ENCODE results near the gene SUPT20HL1. TPM values are rescaled to one million over a fixed set of nuclear protein-coding genes. Genes with fewer than 3 reads are reported as not detected.

Gene SUPT20HL1
- total RNA-seq, 1 experiment from 2014 or later: not detected

GRCh38 chrX:24387724-24388123, 27.3 kb downstream of the SUPT20HL1 start:
- Histone ChIP-seq H3K4me2 (ENCODE audit: low read length) (no peak overlapping the region), H3K9me3 (ENCODE audit: low read length) (no peaks in the 10 kb centered on the region), H3K9me2 (replicated peaks; ENCODE audit: low read length) (no peaks in the 10 kb centered on the region), H3K4me1 (ENCODE audit: insufficient read depth, low read length) (no peaks in the 10 kb centered on the region), H3K27ac (ENCODE audit: low read length) (no peak overlapping the region), H3F3A (ENCODE audit: low read length, unreplicated experiment) (no peaks in the 10 kb centered on the region), H4K20me1 (ENCODE audit: low read length) (no peaks in the 10 kb centered on the region), H3K27me3 (ENCODE audit: low read length) (peaks cover 41% of the 10 kb centered on the region), H3K36me3 (ENCODE audit: low read depth, low read length) (no peaks in the 10 kb centered on the region), H2AFZ (ENCODE audit: low read length) (no peak overlapping the region), H3K9ac (ENCODE audit: low read length) (no peak overlapping the region), H3K4me3 (ENCODE audit: low read length) (no peak overlapping the region), H3K79me2 (ENCODE audit: low read length) (no peaks in the 10 kb centered on the region)
- ATAC-seq: no peak
- no peak for DNase-seq
- TF ChIP-seq CTCF (conservative IDR thresholded peaks at IDR 0.05; ENCODE audit: low read depth, low read length) (no peak), EZH2phosphoT487 (IDR thresholded peaks at IDR 0.05; ENCODE audit: borderline replicate concordance, low read length) (no peak), EZH2 (IDR thresholded peaks at IDR 0.05; ENCODE audit: low read length, unreplicated experiment) (no peak)
- BruUV-seq (replicated peaks): no TSS peak
- ChIA-PET POLR2A (ENCODE audit: unreplicated experiment) (no interaction called here), CTCF (interaction anchor here (0.6 kb wide), 1 partner anchor 451 kb away, joined by 3 read pairs; no protein-coding TSS in a partner anchor)
- intact Hi-C loops (cut with micrococcal nuclease): no loop called here

- no peak overlapping the region for H3K27ac ChIP-seq (ENCODE audit: low read length)
- H3K36me3 ChIP-seq (ENCODE audit: low read depth, low read length): no peaks in the 10 kb centered on the region
- peaks cover 25% of the 10 kb centered on the region; the same call in 1 of the 2 replicates for H3K27me3 ChIP-seq (ENCODE audit: low read length)
- no peaks in the 10 kb centered on the region for H4K20me1 ChIP-seq (ENCODE audit: low read length)
- no peak for TF ChIP-seq CTCF (conservative IDR thresholded peaks at IDR 0.05; ENCODE audit: low read depth, low read length)
- TF ChIP-seq EZH2phosphoT487 (IDR thresholded peaks at IDR 0.05; ENCODE audit: borderline replicate concordance, low read length): no peak
- TF ChIP-seq EZH2 (IDR thresholded peaks at IDR 0.05; ENCODE audit: low read length, unreplicated experiment): no peak
- H3K4me1 ChIP-seq (ENCODE audit: insufficient read depth, low read length): no peaks in the 10 kb centered on the region
- no peak for ATAC-seq
- intact Hi-C loops (cut with micrococcal nuclease): no loop called here
- no peak overlapping the region for H3K4me3 ChIP-seq (ENCODE audit: low read length)
- H3K4me2 ChIP-seq (ENCODE audit: low read length): no peak overlapping the region
- H2AFZ ChIP-seq (ENCODE audit: low read length): no peak overlapping the region
- DNase-seq: no peak
- BruUV-seq (replicated peaks): no TSS peak
- no peaks in the 10 kb centered on the region for H3K9me3 ChIP-seq (ENCODE audit: low read length)
- CTCF ChIA-PET: interaction anchor here (0.6 kb wide), 1 partner anchor 153 kb away, joined by 3 read pairs; no protein-coding TSS in a partner anchor
- no peaks in the 10 kb centered on the region for H3K79me2 ChIP-seq (ENCODE audit: low read length)
- H3K9me2 ChIP-seq (replicated peaks; ENCODE audit: low read length): no peaks in the 10 kb centered on the region
- no peaks in the 10 kb centered on the region for H3F3A ChIP-seq (ENCODE audit: low read length, unreplicated experiment)
- POLR2A ChIA-PET (ENCODE audit: unreplicated experiment): no interaction called here
- no peak overlapping the region for H3K9ac ChIP-seq (ENCODE audit: low read length)
Observed at GRCh38 chrX:24391389-24391788, 30.9 kb downstream of the SUPT20HL1 start.

- H3K4me3 ChIP-seq (ENCODE audit: low read length): no peak overlapping the region
- no peak overlapping the region for H3K4me2 ChIP-seq (ENCODE audit: low read length)
- ATAC-seq (no peak), DNase-seq (no peak)
- ChIA-PET POLR2A (ENCODE audit: unreplicated experiment) (no interaction called here), CTCF (no interaction called here)
- H3K36me3 ChIP-seq (ENCODE audit: low read depth, low read length): no peaks in the 10 kb centered on the region
- peaks cover 25% of the 10 kb centered on the region; the same call in 1 of the 2 replicates for H3K27me3 ChIP-seq (ENCODE audit: low read length)
- no peak overlapping the region for H3K27ac ChIP-seq (ENCODE audit: low read length)
- no peak for TF ChIP-seq EZH2phosphoT487 (IDR thresholded peaks at IDR 0.05; ENCODE audit: borderline replicate concordance, low read length)
- no peak for TF ChIP-seq EZH2 (IDR thresholded peaks at IDR 0.05; ENCODE audit: low read length, unreplicated experiment)
- no peaks in the 10 kb centered on the region for H3K4me1 ChIP-seq (ENCODE audit: insufficient read depth, low read length)
- H3K9me3 ChIP-seq (ENCODE audit: low read length): no peaks in the 10 kb centered on the region
- H2AFZ ChIP-seq (ENCODE audit: low read length): no peak overlapping the region
- H3K79me2 ChIP-seq (ENCODE audit: low read length): no peaks in the 10 kb centered on the region
- BruUV-seq (replicated peaks): no TSS peak
- H3K9ac ChIP-seq (ENCODE audit: low read length): no peak overlapping the region
- no peaks in the 10 kb centered on the region for H4K20me1 ChIP-seq (ENCODE audit: low read length)
- H3K9me2 ChIP-seq (replicated peaks; ENCODE audit: low read length): no peaks in the 10 kb centered on the region
- no peaks in the 10 kb centered on the region for H3F3A ChIP-seq (ENCODE audit: low read length, unreplicated experiment)
- intact Hi-C loops (cut with micrococcal nuclease): no loop called here
Observed at GRCh38 chrX:24391843-24392242, 31.4 kb downstream of the SUPT20HL1 start.

All from PC-3 (cell line).